HG02610 (cell line): ENCODE data around the gene PMPCB.
"Not testable (repeated sequence)": the region's sequence is repeated elsewhere in the genome, so short reads cannot be mapped to it uniquely, and the experiment has no call there.

Source experiments
- ATAC-seq: cut with Tn5 transposase; IDR thresholded peaks from one replicate; pipeline ENCODE4 v1.9.1; 2021; ENCODE audit warnings: mild to moderate bottlenecking, moderate library complexity; ENCODE audit not compliant: unreplicated experiment

PMPCB gene, protein sequence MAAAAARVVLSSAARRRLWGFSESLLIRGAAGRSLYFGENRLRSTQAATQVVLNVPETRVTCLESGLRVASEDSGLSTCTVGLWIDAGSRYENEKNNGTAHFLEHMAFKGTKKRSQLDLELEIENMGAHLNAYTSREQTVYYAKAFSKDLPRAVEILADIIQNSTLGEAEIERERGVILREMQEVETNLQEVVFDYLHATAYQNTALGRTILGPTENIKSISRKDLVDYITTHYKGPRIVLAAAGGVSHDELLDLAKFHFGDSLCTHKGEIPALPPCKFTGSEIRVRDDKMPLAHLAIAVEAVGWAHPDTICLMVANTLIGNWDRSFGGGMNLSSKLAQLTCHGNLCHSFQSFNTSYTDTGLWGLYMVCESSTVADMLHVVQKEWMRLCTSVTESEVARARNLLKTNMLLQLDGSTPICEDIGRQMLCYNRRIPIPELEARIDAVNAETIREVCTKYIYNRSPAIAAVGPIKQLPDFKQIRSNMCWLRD

GRCh38 chr7:103296901-103297836 lies at the start of gene PMPCB:
Gene PMPCB, plus strand, starts transcription at chr7:103297435. Its CDS starts 25 bp downstream, at chr7:103297460.
- ATAC-seq, result peak; percentile 87

DNA sequence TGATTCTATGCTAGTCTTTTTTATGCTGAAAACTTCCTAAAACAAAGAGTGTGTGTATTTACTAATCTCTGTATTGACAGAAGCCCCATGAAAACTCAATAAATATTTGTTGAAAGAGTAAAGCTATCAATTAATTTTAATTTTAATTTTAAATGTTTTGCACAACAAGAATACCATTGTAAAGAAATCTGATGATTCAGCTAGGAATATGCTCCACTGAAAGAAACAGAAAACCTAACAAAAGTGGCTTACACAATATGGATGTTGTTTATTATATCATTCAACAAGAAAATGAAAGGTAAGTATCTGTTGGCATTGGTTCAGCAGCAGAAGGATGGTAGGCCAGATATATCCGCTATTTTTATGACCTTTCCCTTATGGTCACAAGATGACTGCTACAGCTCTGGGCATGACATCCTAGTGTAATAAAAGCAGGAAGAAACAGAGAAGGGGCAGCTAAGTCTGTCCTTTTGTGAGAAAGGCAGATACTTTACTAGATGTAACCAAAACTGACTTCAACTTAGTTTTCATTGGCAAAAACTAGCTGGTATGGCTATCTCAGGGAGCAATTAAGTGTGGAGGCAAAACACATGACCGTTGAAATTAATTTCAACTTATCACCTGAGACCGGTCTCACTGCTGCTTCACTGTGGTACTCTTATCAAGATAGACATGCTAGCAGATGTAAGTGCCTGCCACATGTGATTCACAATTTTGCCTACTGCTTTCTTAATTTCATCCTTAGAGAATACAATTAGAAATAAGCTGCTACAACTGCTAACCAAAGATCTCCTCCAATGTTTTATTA lies 43.3 kb upstream of the PMPCB start:
- not testable (repeated sequence) for ATAC-seq

DNA sequence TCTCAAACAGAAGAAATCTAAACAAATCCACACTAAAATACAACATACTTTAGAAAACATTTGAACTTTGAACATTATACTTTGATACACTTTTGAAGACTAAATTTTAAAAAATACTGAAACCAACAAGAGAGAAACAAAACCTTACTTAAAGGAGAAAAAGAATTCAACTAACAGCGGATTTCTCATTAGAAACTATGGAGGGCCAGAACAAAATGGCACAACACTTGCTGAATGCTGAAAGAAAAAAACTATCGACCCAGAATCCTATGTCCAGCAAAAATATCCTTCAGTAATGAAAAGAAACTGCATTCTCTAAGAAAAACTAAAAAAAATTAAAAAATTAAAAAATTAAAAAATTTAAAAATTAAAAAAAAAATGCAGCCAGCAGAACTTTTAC lies 33.2 kb upstream of the PMPCB start:
- ATAC-seq, result not testable (repeated sequence)

DNA sequence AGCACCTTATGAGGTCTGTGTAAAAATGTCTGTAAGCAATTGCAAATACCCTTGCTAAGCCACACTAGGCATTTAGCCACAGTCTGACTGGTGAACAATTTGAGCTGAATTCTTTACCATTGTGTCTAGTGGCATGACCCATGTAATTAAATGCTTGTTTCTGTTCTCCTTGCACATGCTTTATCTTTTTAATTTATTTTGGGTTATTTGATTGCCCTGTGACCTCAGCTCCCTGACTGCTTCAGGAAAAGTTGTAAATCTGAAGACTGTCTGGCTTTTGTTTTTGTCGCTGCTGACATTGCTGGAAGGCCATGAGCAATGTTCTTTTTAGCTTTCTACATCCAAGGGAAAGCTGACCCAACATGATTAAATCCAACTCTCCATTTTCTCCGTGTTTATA lies 31.0 kb upstream of the PMPCB start:
- not testable (repeated sequence) for ATAC-seq

- not testable (repeated sequence) for ATAC-seq
These were observed 23.9 kb upstream of the PMPCB start for GRCh38 chr7:103273374-103273773.

DNA sequence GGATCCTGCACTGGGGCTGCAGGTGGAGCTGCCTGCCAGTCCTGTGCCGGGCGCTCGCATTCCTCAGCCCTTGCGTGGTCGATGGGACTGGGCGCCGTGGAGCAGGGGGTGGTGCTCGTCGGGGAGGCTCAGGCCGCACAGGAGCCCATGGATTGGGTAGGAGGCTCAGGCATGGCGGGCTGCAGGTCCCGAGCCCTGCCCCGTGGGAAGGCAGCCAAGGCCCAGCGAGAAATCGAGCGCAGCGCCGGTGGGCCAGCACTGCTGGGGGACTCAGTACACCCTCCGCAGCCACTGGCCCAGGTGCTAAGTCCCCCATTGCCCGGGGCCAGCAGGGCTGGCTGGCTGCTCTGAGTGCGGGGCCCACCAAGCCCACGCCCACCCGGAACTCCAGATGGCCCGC lies 22.4 kb upstream of the PMPCB start:
- not testable (repeated sequence) for ATAC-seq

DNA sequence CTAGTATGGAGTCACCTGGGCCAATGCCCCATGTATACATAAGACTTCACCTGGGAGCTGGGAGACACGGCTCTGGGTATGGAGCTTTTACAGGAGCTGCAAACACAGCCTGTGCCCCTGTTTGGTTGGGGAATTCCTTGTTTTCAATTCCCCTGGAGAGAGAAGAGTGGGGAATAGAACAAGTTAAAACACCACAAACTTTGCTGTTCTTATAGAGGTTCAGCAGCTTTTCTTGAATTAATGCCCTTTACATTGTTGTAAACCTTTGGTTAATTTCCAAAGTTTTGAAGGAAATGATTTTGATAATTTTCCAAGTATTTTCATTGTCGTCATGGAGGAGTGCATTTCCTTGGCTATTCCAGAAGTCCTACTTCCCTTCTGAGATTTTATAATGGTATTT lies 19.0 kb upstream of the PMPCB start:
- not testable (repeated sequence) for ATAC-seq

GRCh38 chr7:103279636-103279962 lies 17.6 kb upstream of the PMPCB start:
- peak; percentile 39 for ATAC-seq

- ATAC-seq, result peak; percentile 91
These were observed 17.1 kb upstream of the PMPCB start for GRCh38 chr7:103279963-103280802.

DNA sequence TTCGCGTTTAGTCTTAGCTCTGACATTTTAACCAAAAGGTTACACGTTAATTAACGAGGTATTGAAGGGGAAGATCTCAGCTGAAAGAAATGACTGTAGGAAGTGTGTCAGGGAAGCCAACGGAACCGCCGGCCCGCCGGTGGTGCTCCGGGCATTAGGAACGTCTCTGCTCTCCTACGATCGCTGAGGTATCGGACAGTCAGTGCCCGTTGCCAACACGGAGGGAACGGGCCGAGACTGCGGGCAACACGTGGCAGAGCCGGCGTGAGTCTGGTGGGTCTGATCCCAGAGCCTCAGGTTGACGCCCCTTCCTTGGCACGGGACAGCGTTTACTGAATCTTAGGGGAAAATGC lies 16.5 kb upstream of the PMPCB start:
- ATAC-seq, result peak; percentile 15

DNA sequence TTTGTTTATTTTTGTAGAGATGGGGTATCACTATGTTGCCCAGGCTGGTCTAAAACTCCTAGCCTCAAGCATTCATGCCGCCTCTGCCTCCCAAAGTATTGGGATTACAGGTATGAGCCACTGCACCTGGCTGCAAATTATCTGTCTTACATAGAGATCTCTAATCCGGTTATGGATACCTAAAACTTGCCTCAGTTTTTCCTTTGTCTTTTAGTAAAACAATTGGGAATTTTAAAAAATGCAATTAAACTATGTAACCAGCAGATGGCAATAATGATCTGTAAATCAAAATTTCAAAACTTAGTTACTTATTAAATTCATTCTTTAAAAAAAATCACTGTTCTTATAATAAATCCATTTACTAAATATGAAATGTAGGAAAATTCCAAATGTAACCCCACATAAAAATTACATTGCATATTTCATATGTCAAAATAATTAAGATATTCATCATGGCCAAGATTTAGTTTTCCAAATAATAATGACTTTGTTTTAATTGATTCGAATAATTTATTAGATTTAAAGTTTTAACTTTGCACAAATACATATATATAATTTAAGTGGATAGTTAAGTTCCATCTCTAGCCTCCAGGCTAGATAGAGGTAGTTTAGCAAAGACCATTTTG lies 14.3 kb upstream of the PMPCB start:
- ATAC-seq, result not testable (repeated sequence)

DNA sequence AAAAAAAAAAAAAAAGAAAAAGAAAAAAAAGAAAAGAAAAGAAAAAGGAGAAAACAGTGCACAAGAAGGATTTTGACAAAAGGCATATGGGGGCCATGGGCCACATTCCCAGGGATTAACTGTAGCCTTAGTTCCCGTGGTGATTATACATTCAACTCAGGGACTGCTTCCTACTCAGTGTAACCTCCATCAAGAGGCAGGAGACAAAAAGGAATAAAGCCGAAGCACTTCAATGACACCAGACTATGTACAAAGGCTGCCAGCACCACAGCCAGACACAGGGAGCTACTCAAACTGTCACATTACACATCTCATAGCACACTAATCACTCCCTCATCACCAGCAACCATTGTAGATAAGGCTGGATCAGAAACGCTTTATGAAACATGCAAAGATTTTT lies 5.1 kb upstream of the PMPCB start:
- ATAC-seq, result no peak

GRCh38 chr7:103293526-103293925 lies 3.7 kb upstream of the PMPCB start:
- ATAC-seq, result no peak

- no peak for ATAC-seq
These were observed 573 bp downstream of the PMPCB start for GRCh38 chr7:103297837-103298179.

- no peak for ATAC-seq
These were observed 2.4 kb downstream of the PMPCB start for GRCh38 chr7:103299660-103300059.

DNA sequence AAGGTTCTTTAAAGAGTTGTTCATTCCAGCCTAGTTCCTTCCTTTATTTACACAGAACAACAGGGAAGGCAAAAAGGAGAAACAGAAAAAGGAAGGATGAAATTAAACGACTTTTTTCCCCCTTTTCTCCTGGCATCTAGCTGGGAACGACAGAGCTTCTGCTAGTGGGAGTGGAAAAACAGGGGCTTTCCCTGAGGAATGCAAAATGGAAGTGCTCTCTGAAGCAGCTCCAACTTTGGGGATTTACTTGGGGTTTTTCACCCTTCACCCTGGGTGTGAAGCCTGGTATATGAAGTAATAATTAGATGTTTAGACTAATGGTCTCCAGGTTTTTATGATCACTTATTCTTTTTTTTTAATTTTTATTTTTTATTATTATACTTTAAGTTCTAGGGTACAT lies 4.2 kb downstream of the PMPCB start:
- no peak for ATAC-seq

GRCh38 chr7:103307503-103308231 lies 10.4 kb downstream of the PMPCB start:
- ATAC-seq, result no peak

GRCh38 chr7:103314852-103315251 lies 17.6 kb downstream of the PMPCB start:
- no peak for ATAC-seq

- ATAC-seq, result no peak
These were observed 19.2 kb downstream of the PMPCB start for GRCh38 chr7:103316380-103316941.
